KOPT-K1 (cell line): ENCODE measurements around the gene ATP2A2.

Experiments used
- H3K27ac ChIP-seq: fragments of 200-600 bp; sonication (generic); 2 replicates; pipeline ENCODE4 v1.5.1; 2016; ENCODE audit warnings: antibody characterized with exemption, mild to moderate bottlenecking, low read depth, low read length; ENCODE audit not compliant: poor library complexity, severe bottlenecking
- H3K36me3 ChIP-seq: fragments of 200-600 bp; sonication (generic); 2 replicates; pipeline ENCODE4 v1.5.1; 2017; ENCODE audit warnings: antibody characterized with exemption, mild to moderate bottlenecking, low read length, moderate library complexity; ENCODE audit not compliant: insufficient read depth
- H3K9me3 ChIP-seq: fragments of 200-600 bp; sonication (generic); 2 replicates; pipeline ENCODE4 v1.5.1; 2017; ENCODE audit warnings: antibody characterized with exemption, low read length, mild to moderate bottlenecking; ENCODE audit not compliant: insufficient read depth, poor library complexity, severe bottlenecking

The ATP2A2 gene

GRCh38 chr12:110280779-110281548, at the start of gene ATP2A2:
Gene ATP2A2, plus strand, starts transcription at chr12:110281247. Its CDS starts 543 bp downstream, at chr12:110281790.
- Histone ChIP-seq H3K27ac (peak within 1 kb of the TSS; percentile 92), H3K36me3 (peaks cover 33% of the 10 kb centered on the region), H3K9me3 (no peaks in the 10 kb centered on the region)

DNA sequence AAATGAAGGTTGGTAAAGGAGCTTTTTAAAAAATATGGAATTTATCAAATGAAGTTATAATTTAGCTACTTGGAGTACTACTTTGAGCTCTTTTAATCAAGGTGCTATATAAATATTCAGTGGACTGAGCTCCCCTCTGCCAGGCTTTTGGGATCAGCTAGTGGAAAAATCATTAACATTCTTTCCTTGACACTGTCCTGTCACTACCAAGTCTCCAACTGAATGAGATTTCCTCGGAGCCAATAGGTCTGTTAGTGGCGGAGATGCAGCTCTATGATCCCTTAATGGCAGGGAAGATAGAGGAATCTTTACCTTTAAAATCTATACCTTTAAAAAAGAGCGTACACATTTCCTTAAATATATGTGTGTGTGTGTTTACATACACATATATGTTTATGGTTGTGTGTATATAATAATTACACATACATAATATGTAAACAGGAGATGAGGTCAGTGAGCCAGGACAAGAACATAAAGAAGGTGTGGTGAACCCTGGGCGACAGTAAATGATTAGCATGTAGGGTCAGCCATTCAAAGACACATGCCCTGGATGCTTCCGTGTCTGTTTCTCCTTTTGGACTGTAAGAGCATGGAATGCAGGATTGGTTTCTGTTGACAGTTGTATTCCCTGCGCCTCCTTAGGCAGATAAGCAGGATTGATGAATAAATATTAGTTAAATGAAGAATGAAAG, 47.7 kb upstream of the ATP2A2 start:
- Histone ChIP-seq H3K36me3 (no peaks in the 10 kb centered on the region), H3K27ac (no peak overlapping the region), H3K9me3 (no peaks in the 10 kb centered on the region)

DNA sequence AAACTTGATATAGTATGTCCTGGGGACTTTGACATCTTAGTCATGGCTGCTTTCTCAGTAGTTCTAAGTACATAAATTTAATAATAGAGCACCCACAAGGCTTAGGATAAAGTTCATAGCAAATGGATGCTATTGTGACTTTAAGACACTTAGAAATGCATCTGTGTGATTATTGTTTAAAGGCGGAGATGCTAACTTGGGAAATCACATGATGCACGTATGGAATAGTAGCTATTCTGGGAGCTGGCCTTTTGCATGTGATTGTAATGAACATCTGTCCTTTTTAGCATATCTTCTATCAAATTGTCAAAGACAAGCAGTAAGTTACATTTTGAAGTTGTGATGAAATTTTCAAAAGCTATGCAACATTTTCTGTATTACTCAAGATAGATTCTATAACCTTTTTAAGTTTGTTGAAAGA, 46.7 kb upstream of the ATP2A2 start:
- Histone ChIP-seq H3K36me3 (no peaks in the 10 kb centered on the region), H3K27ac (no peak overlapping the region), H3K9me3 (no peaks in the 10 kb centered on the region)

DNA sequence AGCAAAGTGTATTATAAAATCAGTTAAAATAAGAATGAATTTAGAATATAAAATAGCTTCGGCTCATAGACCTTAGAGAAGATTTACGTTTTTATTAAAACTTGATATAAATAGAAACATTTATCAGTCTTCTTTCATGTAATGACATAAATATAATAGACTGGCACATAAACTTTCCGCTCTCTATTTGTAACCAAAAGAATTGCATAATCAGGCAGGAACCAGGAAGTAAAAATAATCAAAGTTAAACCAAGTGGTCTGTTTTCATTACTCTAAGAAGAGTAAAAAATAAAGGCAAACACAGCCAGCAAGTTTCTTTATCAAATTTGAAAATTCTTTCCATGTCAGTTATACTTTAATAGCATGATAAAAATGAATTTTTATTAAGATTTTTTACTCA, 46.3 kb upstream of the ATP2A2 start:
- Histone ChIP-seq H3K27ac (no peak overlapping the region), H3K9me3 (no peaks in the 10 kb centered on the region), H3K36me3 (no peaks in the 10 kb centered on the region)

GRCh38 chr12:110235383-110235782, 45.7 kb upstream of the ATP2A2 start:
- H3K27ac ChIP-seq, result no peak overlapping the region

GRCh38 chr12:110243227-110243626, 37.8 kb upstream of the ATP2A2 start:
- Histone ChIP-seq H3K36me3 (no peaks in the 10 kb centered on the region), H3K9me3 (no peaks in the 10 kb centered on the region), H3K27ac (no peak overlapping the region)

More at GRCh38 chr12:110235383-110235782, 45.7 kb upstream of the ATP2A2 start:
- Histone ChIP-seq H3K9me3 (no peaks in the 10 kb centered on the region), H3K36me3 (no peaks in the 10 kb centered on the region)

DNA sequence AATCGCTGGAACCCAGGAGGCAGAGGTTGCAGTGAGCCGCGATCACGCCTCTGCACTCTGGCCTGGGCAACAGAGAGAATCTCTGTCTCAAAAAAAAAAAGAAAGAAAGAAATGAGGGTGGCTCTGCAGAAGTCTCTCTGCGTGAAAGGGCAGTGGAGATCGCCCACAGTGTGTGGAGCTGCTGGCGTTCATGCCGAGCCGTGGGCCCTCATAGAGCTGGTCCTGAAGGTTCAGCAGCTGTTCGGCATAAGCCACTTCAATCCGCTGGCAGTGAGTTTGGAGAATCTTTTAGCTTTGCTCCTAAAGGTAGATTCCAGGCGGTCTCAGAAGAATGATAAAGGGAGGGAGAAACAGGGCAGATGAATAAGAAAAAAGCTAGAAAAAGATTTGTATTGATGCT, 36.7 kb upstream of the ATP2A2 start:
- no peaks in the 10 kb centered on the region for H3K9me3 ChIP-seq
- H3K36me3 ChIP-seq, result no peaks in the 10 kb centered on the region
- H3K27ac ChIP-seq, result no peak overlapping the region

- Histone ChIP-seq H3K27ac (no peak overlapping the region), H3K36me3 (no peaks in the 10 kb centered on the region), H3K9me3 (no peaks in the 10 kb centered on the region)
Measured at GRCh38 chr12:110244829-110245228, 36.2 kb upstream of the ATP2A2 start.

- Histone ChIP-seq H3K36me3 (no peaks in the 10 kb centered on the region), H3K27ac (no peak overlapping the region), H3K9me3 (no peaks in the 10 kb centered on the region)
Measured at GRCh38 chr12:110245369-110245772, 35.7 kb upstream of the ATP2A2 start.

DNA sequence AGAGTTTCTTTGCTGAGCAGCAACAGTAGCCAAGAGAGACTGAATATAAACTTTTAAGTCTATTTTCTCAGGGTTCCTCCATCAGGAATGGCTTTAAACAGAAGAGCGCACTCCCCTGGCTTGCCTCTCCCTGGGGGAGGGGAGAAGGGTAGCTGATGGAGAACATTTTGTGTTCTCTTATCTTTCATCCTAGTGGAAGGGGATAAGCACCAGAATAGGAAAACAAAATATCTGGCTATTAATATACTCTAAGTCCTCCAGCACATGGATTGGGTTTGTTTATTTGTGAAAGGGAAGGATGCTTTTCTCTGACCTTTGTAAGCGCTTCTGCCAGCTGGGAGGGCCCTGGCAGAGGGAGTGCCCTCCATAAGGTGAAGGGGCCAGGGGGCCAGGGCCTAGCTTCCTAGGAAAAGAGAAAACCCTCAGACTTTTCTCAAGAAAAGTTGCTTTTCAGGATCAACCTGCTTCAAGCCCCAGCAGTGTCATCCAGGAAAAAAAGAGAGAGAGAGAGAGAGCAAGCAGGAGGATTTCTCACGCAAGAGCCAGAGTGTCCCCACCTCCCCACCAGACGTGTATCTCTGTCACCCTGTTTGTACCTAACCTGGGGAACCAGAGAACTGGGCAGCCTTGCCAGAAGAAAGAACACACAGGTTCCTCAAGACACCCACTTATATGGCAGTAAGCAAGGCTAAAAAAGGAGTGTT, 34.3 kb upstream of the ATP2A2 start:
- Histone ChIP-seq H3K36me3 (no peaks in the 10 kb centered on the region), H3K9me3 (no peaks in the 10 kb centered on the region), H3K27ac (no peak overlapping the region)

GRCh38 chr12:110247340-110248095, 33.5 kb upstream of the ATP2A2 start:
- no peaks in the 10 kb centered on the region for H3K36me3 ChIP-seq
- H3K9me3 ChIP-seq, result no peaks in the 10 kb centered on the region
- H3K27ac ChIP-seq, result no peak overlapping the region

GRCh38 chr12:110248096-110248447, 33.0 kb upstream of the ATP2A2 start:
- H3K27ac ChIP-seq, result no peak overlapping the region
- H3K9me3 ChIP-seq, result no peaks in the 10 kb centered on the region
- H3K36me3 ChIP-seq, result no peaks in the 10 kb centered on the region

GRCh38 chr12:110249105-110249504, 31.9 kb upstream of the ATP2A2 start:
- Histone ChIP-seq H3K9me3 (no peaks in the 10 kb centered on the region), H3K27ac (no peak overlapping the region), H3K36me3 (no peaks in the 10 kb centered on the region)

GRCh38 chr12:110249716-110250225, 31.3 kb upstream of the ATP2A2 start:
- Histone ChIP-seq H3K36me3 (no peaks in the 10 kb centered on the region), H3K27ac (no peak overlapping the region), H3K9me3 (no peaks in the 10 kb centered on the region)

DNA sequence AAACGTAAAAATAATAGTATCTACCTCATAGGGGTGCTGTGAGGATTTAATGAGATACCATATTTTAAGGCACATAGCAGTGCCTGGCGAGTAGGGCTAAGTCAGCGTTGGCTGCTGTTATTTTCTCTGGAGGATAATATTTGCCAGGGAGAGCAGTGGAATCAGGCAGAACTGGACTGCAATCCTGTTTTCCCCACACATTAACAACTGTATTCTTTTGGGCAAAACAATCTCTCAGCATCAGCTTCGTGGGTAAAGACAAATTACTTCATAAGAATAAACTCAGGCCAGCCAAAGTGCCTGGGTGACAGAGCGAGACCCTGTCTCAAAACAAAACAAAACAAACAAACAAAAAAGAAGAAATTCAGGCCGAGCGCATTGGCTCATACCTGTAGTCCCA, 29.7 kb upstream of the ATP2A2 start:
- Histone ChIP-seq H3K9me3 (no peaks in the 10 kb centered on the region), H3K36me3 (no peaks in the 10 kb centered on the region), H3K27ac (no peak overlapping the region)
